ENCODE results near the gene HAUS6. TPM values are rescaled to one million over a fixed set of nuclear protein-coding genes. Genes with fewer than 3 reads are reported as not detected.

The HAUS6 gene
- polyA plus RNA-seq, 1 donor (not counting 4 experiments of a cell fraction or from before 2014, with no cell fraction given): 15.7 TPM

GRCh38 chr9:19108038-19108437, 5.3 kb upstream of the HAUS6 start:
- no peaks in the 10 kb centered on the region for H3K9me3 ChIP-seq (ENCODE audit: control insufficient read depth, low read depth, low read length)
- H3K4me3 ChIP-seq (ENCODE audit: control insufficient read depth in 2 of 3, extremely low read depth in 1 of 3, insufficient read depth in 2 of 3, low read depth in 1 of 3, low read length in 3 of 3): no peak overlapping the region
- peaks cover 2% of the 10 kb centered on the region for H3K4me1 ChIP-seq (ENCODE audit: control insufficient read depth, extremely low read depth, insufficient read depth, low read length)
- H2AFZ ChIP-seq (ENCODE audit: control insufficient read depth, low read length): no peak overlapping the region
- no peaks in the 10 kb centered on the region for H3K79me2 ChIP-seq (ENCODE audit: control insufficient read depth, insufficient read depth, low read length)
- dilution Hi-C loops (cut with MboI; ENCODE audit: extremely low pct_ligation_motif_present, low sequenced_read_pairs): no loop called here
- no peak overlapping the region for H3K4me2 ChIP-seq (ENCODE audit: control insufficient read depth, extremely low read depth, insufficient read depth, low read depth, low read length)
- H4K20me1 ChIP-seq (ENCODE audit: control insufficient read depth, extremely low read depth, insufficient read depth, low read length): no peaks in the 10 kb centered on the region
- no peaks in the 10 kb centered on the region for H3K27me3 ChIP-seq (ENCODE audit: control insufficient read depth, extremely low read depth, insufficient read depth, low read length)
- DNase-seq (ENCODE audit: low read depth, low spot score) (no peak), FAIRE-seq (no peak)
- no peak overlapping the region for H3K27ac ChIP-seq (ENCODE audit: control insufficient read depth, insufficient read depth, low read length)
- no peaks in the 10 kb centered on the region for H3K9me1 ChIP-seq (ENCODE audit: control insufficient read depth, extremely low read depth, insufficient read depth, low read length)
- H3K36me3 ChIP-seq (ENCODE audit: control insufficient read depth in 2 of 2, extremely low read depth in 1 of 2, insufficient read depth in 2 of 2, low read length in 2 of 2): no peaks in the 10 kb centered on the region
- H3K9ac ChIP-seq (ENCODE audit: control insufficient read depth, extremely low read depth, insufficient read depth, low read length): no peak overlapping the region
- TF ChIP-seq EZH2 (IDR thresholded peaks at IDR 0.05; ENCODE audit: low read length): no peak
- no peak for TF ChIP-seq CTCF (optimal IDR thresholded peaks at IDR 0.05 in 1 of 3, IDR thresholded peaks at IDR 0.05 in 1 of 3, conservative IDR thresholded peaks at IDR 0.05 in 1 of 3; ENCODE audit: extremely low read depth in 1 of 3, insufficient read depth in 2 of 3, low read length in 3 of 3)

- Histone ChIP-seq H4K20me1 (ENCODE audit: control insufficient read depth, extremely low read depth, insufficient read depth, low read length) (no peaks in the 10 kb centered on the region), H3K4me1 (ENCODE audit: control insufficient read depth, extremely low read depth, insufficient read depth, low read length) (peaks cover 10% of the 10 kb centered on the region), H3K36me3 (ENCODE audit: control insufficient read depth in 2 of 2, extremely low read depth in 1 of 2, insufficient read depth in 2 of 2, low read length in 2 of 2) (no peaks in the 10 kb centered on the region), H2AFZ (ENCODE audit: control insufficient read depth, low read length) (peak overlapping the region; percentile 8), H3K27me3 (ENCODE audit: control insufficient read depth, extremely low read depth, insufficient read depth, low read length) (no peaks in the 10 kb centered on the region), H3K79me2 (ENCODE audit: control insufficient read depth, insufficient read depth, low read length) (peaks cover 28% of the 10 kb centered on the region), H3K9ac (ENCODE audit: control insufficient read depth, extremely low read depth, insufficient read depth, low read length) (no peak overlapping the region), H3K9me3 (ENCODE audit: control insufficient read depth, low read depth, low read length) (no peaks in the 10 kb centered on the region), H3K4me2 (ENCODE audit: control insufficient read depth, extremely low read depth, insufficient read depth, low read depth, low read length) (no peak overlapping the region), H3K4me3 (ENCODE audit: control insufficient read depth in 2 of 3, extremely low read depth in 1 of 3, insufficient read depth in 2 of 3, low read depth in 1 of 3, low read length in 3 of 3) (no peak overlapping the region), H3K27ac (ENCODE audit: control insufficient read depth, insufficient read depth, low read length) (no peak overlapping the region), H3K9me1 (ENCODE audit: control insufficient read depth, extremely low read depth, insufficient read depth, low read length) (no peaks in the 10 kb centered on the region)
- DNase-seq (ENCODE audit: low read depth, low spot score): no peak
- no peak for TF ChIP-seq EZH2 (IDR thresholded peaks at IDR 0.05; ENCODE audit: low read length)
- no peak for TF ChIP-seq CTCF (optimal IDR thresholded peaks at IDR 0.05 in 1 of 3, IDR thresholded peaks at IDR 0.05 in 1 of 3, conservative IDR thresholded peaks at IDR 0.05 in 1 of 3; ENCODE audit: extremely low read depth in 1 of 3, insufficient read depth in 2 of 3, low read length in 3 of 3)
- dilution Hi-C loops (cut with MboI; ENCODE audit: extremely low pct_ligation_motif_present, low sequenced_read_pairs): no loop called here
- no peak for FAIRE-seq
Observed at GRCh38 chr9:19104515-19105282, 2.0 kb upstream of the HAUS6 start.

All from keratinocyte (primary cell).